IMR-90 (cell line): ENCODE measurements around the gene PFKFB2. TPM values are rescaled to one million over a fixed set of nuclear protein-coding genes. Genes with fewer than 3 reads are reported as not detected.

Experiments used
- ATAC-seq: fragments of 200-7000 bp; cut with Tn5 transposase; 2 replicates; pipeline ENCODE4 v1.9.1; 2020; ENCODE audit warnings: low read depth, mild to moderate bottlenecking, moderate library complexity
- BruUV-seq: library from RNA; stranded (reverse); fragments of 400-500 nt; replicated peaks from 2 replicates; lab custom pipeline; 2021; lab: Mats Ljungman, UMichigan
- CTCF ChIA-PET: fragments of 300-600 bp; formaldehyde crosslinking; extraction: SDS; loops from one replicate; lab custom pipeline; 2021; ENCODE audit warnings: antibody characterized with exemption; lab: Yijun Ruan, JAX
- POLR2A ChIA-PET: fragments of 300-600 bp; sonication (Branson Sonifier 250); formaldehyde crosslinking; loops from one replicate; lab custom pipeline; 2022; ENCODE audit warnings: antibody characterized with exemption; ENCODE audit not compliant: unreplicated experiment; lab: Charles Lee
- DNase-seq: peaks from one replicate; pipeline ENCODE4 v3.0.0; 2013
- H2AFZ ChIP-seq: replicated peaks from 2 replicates; pipeline ENCODE3; 2013; ENCODE audit warnings: low read length, mild to moderate bottlenecking; ENCODE audit not compliant: poor library complexity
- H2AK5ac ChIP-seq: 2 replicates; pipeline ENCODE4 v1.6.1; 2013; ENCODE audit warnings: low read depth, low read length, inconsistent platforms
- H2AK9ac ChIP-seq: replicated peaks from 2 replicates; pipeline ENCODE3; 2013; ENCODE audit warnings: mild to moderate bottlenecking, low read depth, low read length, moderate library complexity; ENCODE audit not compliant: poor library complexity
- H2BK120ac ChIP-seq: 2 replicates; pipeline ENCODE4 v1.6.1; 2013; ENCODE audit warnings: low read depth, low read length, inconsistent platforms
- H2BK15ac ChIP-seq: 3 replicates; pipeline ENCODE4 v1.6.1; 2013; ENCODE audit warnings: low read depth, low read length, inconsistent platforms
- H2BK20ac ChIP-seq: 2 replicates; pipeline ENCODE4 v1.6.1; 2013; ENCODE audit warnings: low read depth, mild to moderate bottlenecking, inconsistent platforms, low read length, moderate library complexity
- H2BK5ac ChIP-seq: 2 replicates; pipeline ENCODE4 v1.6.1; 2013; ENCODE audit warnings: mild to moderate bottlenecking, low read depth, low read length, inconsistent platforms; ENCODE audit not compliant: poor library complexity, severe bottlenecking
- H3K14ac ChIP-seq: replicated peaks from 2 replicates; pipeline ENCODE4 v1.6.1; 2013; ENCODE audit warnings: low read depth, low read length, inconsistent platforms
- H3K18ac ChIP-seq: 2 replicates; pipeline ENCODE4 v1.6.1; 2013; ENCODE audit warnings: low read depth, low read length, control low read depth
- H3K23ac ChIP-seq: 2 replicates; pipeline ENCODE4 v1.6.1; 2013; ENCODE audit warnings: low read depth, low read length, inconsistent platforms
- H3K27ac ChIP-seq: 2 replicates; pipeline ENCODE4 v1.5.1; 2013; ENCODE audit warnings: mild to moderate bottlenecking, control low read depth, low read length; ENCODE audit not compliant: insufficient read depth
- H3K27me3 ChIP-seq: 2 replicates; pipeline ENCODE4 v1.6.1; 2013; ENCODE audit warnings: low read length; ENCODE audit not compliant: control insufficient read depth, insufficient read depth
- H3K36me3 ChIP-seq: 2 replicates; pipeline ENCODE4 v1.6.1; 2013; ENCODE audit warnings: low read length, mixed read lengths; ENCODE audit not compliant: control insufficient read depth, insufficient read depth
- H3K4ac ChIP-seq: 2 replicates; pipeline ENCODE4 v1.6.1; 2013; ENCODE audit warnings: low read depth, low read length, inconsistent platforms
- H3K4me1 ChIP-seq: 2 replicates; pipeline ENCODE4 v1.6.1; 2013; ENCODE audit warnings: low read length, mixed read lengths; ENCODE audit not compliant: control insufficient read depth, insufficient read depth
- H3K4me2 ChIP-seq: 2 replicates; pipeline ENCODE4 v1.6.1; 2013; ENCODE audit warnings: low read depth, mild to moderate bottlenecking, control low read depth, low read length, moderate library complexity
- H3K4me3 ChIP-seq: 2 replicates; pipeline ENCODE4 v1.5.1; 2013; ENCODE audit warnings: low read depth, mild to moderate bottlenecking, control low read depth, low read length, moderate library complexity; ENCODE audit not compliant: insufficient read depth
- H3K56ac ChIP-seq: 2 replicates; pipeline ENCODE4 v1.6.1; 2013; ENCODE audit warnings: low read length, inconsistent platforms; ENCODE audit not compliant: insufficient read depth; ENCODE audit errors: extremely low read depth
- H3K79me1 ChIP-seq, 2 experiments: 2 replicates each; pipeline ENCODE4 v1.6.1; 2013; ENCODE audit warnings: low read length in 2 of 2, inconsistent platforms in 1 of 2, low read depth in 1 of 2
- H3K9ac ChIP-seq: 2 replicates; pipeline ENCODE4 v1.6.1; 2013; ENCODE audit warnings: low read depth, low read length, control low read depth
- H3K9me1 ChIP-seq: 2 replicates; pipeline ENCODE4 v1.6.1; 2013; ENCODE audit warnings: low read length, inconsistent platforms; ENCODE audit not compliant: insufficient read depth
- H3K9me3 ChIP-seq: 2 replicates; pipeline ENCODE4 v1.6.1; 2013; ENCODE audit warnings: low read length; ENCODE audit not compliant: control insufficient read depth, insufficient read depth
- H4K20me1 ChIP-seq: 2 replicates; pipeline ENCODE4 v1.6.1; 2013; ENCODE audit warnings: low read length, inconsistent platforms; ENCODE audit not compliant: insufficient read depth
- H4K5ac ChIP-seq: 2 replicates; pipeline ENCODE4 v1.6.1; 2013; ENCODE audit warnings: mild to moderate bottlenecking, low read depth, low read length, control low read depth
- H4K8ac ChIP-seq, 2 experiments: 2 replicates each; pipeline ENCODE4 v1.6.1; 2013; ENCODE audit warnings: low read depth in 2 of 2, low read length in 2 of 2, control low read depth in 1 of 2, inconsistent platforms in 1 of 2
- H4K91ac ChIP-seq: 2 replicates; pipeline ENCODE4 v1.6.1; 2013; ENCODE audit warnings: low read depth, low read length, inconsistent platforms; ENCODE audit not compliant: insufficient read depth
- BHLHE40 ChIP-seq: fragments of 150-350 bp; IDR thresholded peaks from 2 replicates; pipeline ENCODE4 v1.6.1; 2016; ENCODE audit warnings: mild to moderate bottlenecking, low read depth, low read length
- CEBPB ChIP-seq: IDR thresholded peaks from 2 replicates; pipeline ENCODE4 v1.6.1; 2012; ENCODE audit warnings: low read depth, low read length, improper control_type of control experiment
- CHD1 ChIP-seq: IDR thresholded peaks from 2 replicates; pipeline ENCODE4 v1.6.1; 2012; ENCODE audit warnings: low read depth, low read length, improper control_type of control experiment
- CTCF ChIP-seq: conservative IDR thresholded peaks from 2 replicates; pipeline ENCODE4 v1.5.1; 2012; ENCODE audit warnings: mild to moderate bottlenecking, low read depth, low read length, improper control_type of control experiment
- FOS ChIP-seq: fragments of 150-350 bp; IDR thresholded peaks from 2 replicates; pipeline ENCODE4 v1.6.1; 2016; ENCODE audit warnings: low read depth, low read length
- MAFK ChIP-seq: IDR thresholded peaks from 2 replicates; pipeline ENCODE4 v1.6.1; 2012; ENCODE audit warnings: low read depth, low read length, improper control_type of control experiment
- MAZ ChIP-seq: IDR thresholded peaks from 2 replicates; pipeline ENCODE4 v1.6.1; 2012; ENCODE audit warnings: low read depth, mild to moderate bottlenecking, low read length, improper control_type of control experiment, moderate library complexity, borderline replicate concordance
- MXI1 ChIP-seq: IDR thresholded peaks from 2 replicates; pipeline ENCODE4 v1.6.1; 2012; ENCODE audit warnings: low read depth, mild to moderate bottlenecking, low read length, moderate library complexity, borderline replicate concordance
- NFE2L2 ChIP-seq: fragments of 150-350 bp; IDR thresholded peaks from 2 replicates; pipeline ENCODE4 v1.6.1; 2016; ENCODE audit warnings: low read depth, mild to moderate bottlenecking, low read length
- POLR2A ChIP-seq: IDR thresholded peaks from 2 replicates; pipeline ENCODE4 v1.6.1; 2012; ENCODE audit warnings: mild to moderate bottlenecking, low read depth, low read length
- RAD21 ChIP-seq: IDR thresholded peaks from 2 replicates; pipeline ENCODE4 v1.6.1; 2012; ENCODE audit warnings: low read length, improper control_type of control experiment
- RCOR1 ChIP-seq: IDR thresholded peaks from 2 replicates; pipeline ENCODE4 v1.6.1; 2012; ENCODE audit warnings: mild to moderate bottlenecking, low read length, improper control_type of control experiment; ENCODE audit not compliant: insufficient replicate concordance
- RFX5 ChIP-seq: IDR thresholded peaks from 2 replicates; pipeline ENCODE4 v1.8.0; 2012; ENCODE audit warnings: low read depth, mild to moderate bottlenecking, low read length, moderate library complexity
- SMC3 ChIP-seq: fragments of 150-350 bp; IDR thresholded peaks from 2 replicates; pipeline ENCODE4 v1.6.1; 2016; ENCODE audit warnings: low read depth, mild to moderate bottlenecking, antibody characterized with exemption, low read length, moderate library complexity
- USF2 ChIP-seq: fragments of 150-350 bp; IDR thresholded peaks from 2 replicates; pipeline ENCODE4 v1.6.1; 2017; ENCODE audit warnings: mild to moderate bottlenecking, antibody characterized with exemption, low read length, low read depth
- WGBS, 2 experiments: methylation state at CpG; one replicate each; pipeline versions ENCODE4 v1.1.5 to v1.1.7; 2013; ENCODE audit warnings: missing lambda C conversion rate in 2 of 2; ENCODE audit not compliant: insufficient read length in 1 of 2; ENCODE audit errors: extremely low coverage in 2 of 2; 5-methylcytosine and 5-hydroxymethylcytosine counted together
- dilution Hi-C: fragments of 300-500 bp; cut with HindIII; formaldehyde crosslinking; loops from one replicate; pipeline ENCODE4 v1.14.3; 2018; ENCODE audit warnings: low sequenced_read_pairs; ENCODE audit not compliant: unreplicated experiment
- in situ Hi-C: fragments of 300-500 bp; cut with MboI; formaldehyde crosslinking; loops from 3 replicates; pipeline ENCODE4 v1.14.3; 2019; ENCODE audit warnings: low sequenced_read_pairs, inconsistent platforms, mixed read lengths
- intact Hi-C: fragments of 100-400 bp; cut with micrococcal nuclease; formaldehyde crosslinking; loops from 2 replicates; pipeline ENCODE4 v1.10.0; 2022
- polyA plus RNA-seq, 3 experiments: library from polyadenylated mRNA; depleted of rRNA; stranded (reverse); fragments of >200 nt; gene quantifications; 2 replicates each; pipeline ENCODE4 v1.2.3, GENCODE V29; 2012; ENCODE audit warnings: low replicate concordance in 1 of 3
- total RNA-seq: library from RNA; depleted of rRNA; stranded (reverse); fragments of >200 nt; gene quantifications from 2 replicates; pipeline ENCODE4 v1.2.3, GENCODE V29; 2012
- TF ChIP-seq, protein P1 (sequence below): fragments of 150-350 bp; IDR thresholded peaks from 2 replicates; pipeline ENCODE4 v1.6.1; 2016; ENCODE audit warnings: low read depth, mild to moderate bottlenecking, low read length, moderate library complexity, borderline replicate concordance

PFKFB2 gene
- total and polyA plus RNA-seq, 2 of the 4 experiments (the other 2 are of a cell fraction), result 0.62 to 1.3 TPM

GRCh38 chr1:207124389-207124788, 71.3 kb downstream of the PFKFB2 start:
- H2AK5ac ChIP-seq, result no peak overlapping the region
- H3K4me2 ChIP-seq, result no peak overlapping the region
- H3K27me3 ChIP-seq, result no peaks in the 10 kb centered on the region
- H4K8ac ChIP-seq, result no peak overlapping the region
- TF ChIP-seq MXI1 (no peak), POLR2A (no peak), RFX5 (no peak), NFE2L2 (no peak), CHD1 (no peak), BHLHE40 (no peak), MAZ (no peak), USF2 (no peak), CEBPB (no peak), CTCF (no peak), RCOR1 (no peak), MAFK (no peak), RAD21 (no peak), FOS (no peak), SMC3 (no peak)
- TF ChIP-seq, protein P1, sequence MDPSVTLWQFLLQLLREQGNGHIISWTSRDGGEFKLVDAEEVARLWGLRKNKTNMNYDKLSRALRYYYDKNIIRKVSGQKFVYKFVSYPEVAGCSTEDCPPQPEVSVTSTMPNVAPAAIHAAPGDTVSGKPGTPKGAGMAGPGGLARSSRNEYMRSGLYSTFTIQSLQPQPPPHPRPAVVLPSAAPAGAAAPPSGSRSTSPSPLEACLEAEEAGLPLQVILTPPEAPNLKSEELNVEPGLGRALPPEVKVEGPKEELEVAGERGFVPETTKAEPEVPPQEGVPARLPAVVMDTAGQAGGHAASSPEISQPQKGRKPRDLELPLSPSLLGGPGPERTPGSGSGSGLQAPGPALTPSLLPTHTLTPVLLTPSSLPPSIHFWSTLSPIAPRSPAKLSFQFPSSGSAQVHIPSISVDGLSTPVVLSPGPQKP, result no peak
- no peak overlapping the region for H3K4ac ChIP-seq
- H3K79me1 ChIP-seq, result no peaks in the 10 kb centered on the region
- ATAC-seq (no peak), DNase-seq (no peak)
- intact Hi-C loops (no loop called here), dilution Hi-C loops (no loop called here), in situ Hi-C loops (no loop called here)
- BruUV-seq, result no TSS peak
- ChIA-PET POLR2A (no interaction called here), CTCF (no interaction called here)
- no peak overlapping the region for H2AFZ ChIP-seq
- 0 out of 2 replicates have a peak, but pooled peaks cover 1% of the 10 kb centered on the region for H3K9me3 ChIP-seq
- H4K91ac ChIP-seq, result no peak overlapping the region
- H2BK120ac ChIP-seq, result no peak overlapping the region
- H3K56ac ChIP-seq, result no peak overlapping the region
- no peak overlapping the region for H3K9ac ChIP-seq
- H2BK20ac ChIP-seq, result no peak overlapping the region
- no peak overlapping the region for H3K23ac ChIP-seq
- H3K18ac ChIP-seq, result no peak overlapping the region
- H2BK15ac ChIP-seq, result no peak overlapping the region
- H4K5ac ChIP-seq, result no peak overlapping the region
- no peaks in the 10 kb centered on the region for H3K36me3 ChIP-seq
- H3K4me3 ChIP-seq, result no peak overlapping the region
- H3K4me1 ChIP-seq, result no peaks in the 10 kb centered on the region
- no CpG with 5 or more reads among the region's 3 CpGs for WGBS, 2 experiments
- no peaks in the 10 kb centered on the region for H4K20me1 ChIP-seq
- no peak overlapping the region for H3K14ac ChIP-seq
- no peak overlapping the region for H2BK5ac ChIP-seq
- H2AK9ac ChIP-seq, result no peak overlapping the region
- no peak overlapping the region for H3K27ac ChIP-seq
- no peaks in the 10 kb centered on the region for H3K9me1 ChIP-seq
